Frontal cortex (tissue), 4 donors: ENCODE results near the gene TUBB2A. TPM values are rescaled to one million over a fixed set of nuclear protein-coding genes. Genes with fewer than 3 reads are reported as not detected.
"Not testable (repeated sequence)": the region's sequence is repeated elsewhere in the genome, so short reads cannot be mapped to it uniquely, and the experiment has no call there.

ENCODE experiments used
- DNase-seq, 2 donors: peaks; one replicate each; pipeline ENCODE4 v3.0.0; 2012; ENCODE audit warnings: low spot score in 2 of 2
- FAIRE-seq: peaks from 2 replicates; lab custom pipeline; 2012; peaks lifted over from hg19 to GRCh38; lab: Jason Lieb, UNC
- total RNA-seq: library from RNA; depleted of rRNA; stranded (reverse); fragments of >200 nt; gene quantifications from one replicate; pipeline ENCODE4 v1.2.3, GENCODE V29; 2014
- donor health status: control.
- donor health status: control.
- donor health status: control.

Gene TUBB2A
- total RNA-seq, result 1,551 TPM

DNA sequence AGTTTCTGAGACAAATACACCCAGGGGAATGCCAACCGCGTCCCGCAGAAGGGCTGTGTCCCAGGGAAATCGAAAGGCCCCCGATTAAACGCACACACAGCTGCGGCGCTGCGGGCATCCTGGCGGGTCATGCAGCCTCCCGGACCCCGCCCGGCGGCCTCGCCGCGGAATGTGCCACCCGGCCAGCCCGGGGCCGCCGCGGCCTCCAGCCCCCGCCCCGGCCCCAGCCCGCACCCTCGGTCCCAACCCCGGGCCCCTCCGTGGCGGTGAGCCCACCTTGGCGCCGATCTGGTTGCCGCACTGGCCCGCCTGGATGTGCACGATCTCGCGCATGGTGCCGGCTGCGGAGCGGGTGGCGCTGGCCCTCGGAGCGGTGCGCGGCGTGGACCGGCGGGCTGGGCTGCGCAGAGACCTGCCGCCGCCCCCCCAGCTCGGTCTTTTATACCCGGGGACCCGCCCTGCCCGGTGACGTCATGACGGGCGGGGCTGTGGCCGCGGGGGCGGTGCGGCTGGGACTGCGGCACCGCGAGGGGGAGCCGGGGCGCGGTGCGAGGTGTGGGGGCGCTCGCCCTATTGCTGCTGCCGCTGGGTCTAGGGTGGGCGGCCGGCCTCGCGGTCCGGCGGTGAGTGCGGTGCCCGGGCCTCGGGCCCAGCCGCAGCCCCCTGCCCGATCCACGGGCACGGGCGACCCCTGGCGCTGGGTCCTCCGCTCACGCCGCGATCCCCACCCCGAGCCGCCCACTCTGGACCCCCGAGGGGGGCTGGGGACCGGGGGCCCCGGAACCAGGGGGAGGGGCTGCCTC lies at the start of gene TUBB2A:
TUBB2A (minus strand) TSS at position 414 of the 803 bp plus-strand sequence; CDS start at position 333, 81 bp downstream.
- DNase-seq, result peak; percentile 97 to 99
- no peak for FAIRE-seq

DNA sequence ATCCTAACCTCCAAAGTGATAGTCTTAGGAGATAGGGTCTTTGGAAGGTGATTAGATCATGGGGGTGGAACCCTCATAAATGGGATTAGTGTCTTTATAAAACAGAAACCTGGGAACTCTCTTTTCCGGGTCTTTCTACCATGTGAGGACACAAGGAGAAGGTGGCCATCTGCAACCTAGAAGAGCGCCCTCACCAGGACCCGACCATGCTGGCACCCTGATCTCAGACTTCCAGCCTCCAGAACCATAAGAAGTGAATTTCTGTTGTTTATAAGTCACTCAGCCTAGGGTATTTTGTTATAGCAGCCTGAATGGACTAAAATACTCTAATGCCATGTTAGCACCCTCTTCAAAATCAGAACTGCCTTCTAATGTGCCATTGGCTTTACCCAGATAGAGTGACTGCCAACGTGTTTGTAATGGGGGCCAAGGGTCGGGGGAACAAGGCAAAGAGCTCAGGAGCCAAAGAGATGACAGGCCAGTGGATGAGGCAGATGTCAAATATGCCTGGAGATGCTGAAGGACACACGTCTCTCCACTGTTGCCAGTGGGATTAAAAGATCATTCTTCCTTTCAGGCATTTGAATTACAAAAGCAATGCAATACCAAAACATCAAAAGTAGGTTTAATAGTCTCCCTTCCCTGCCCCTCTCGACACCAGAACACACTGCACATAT lies 49.1 kb upstream of the TUBB2A start:
- DNase-seq, result no peak
- FAIRE-seq, result no peak

DNA sequence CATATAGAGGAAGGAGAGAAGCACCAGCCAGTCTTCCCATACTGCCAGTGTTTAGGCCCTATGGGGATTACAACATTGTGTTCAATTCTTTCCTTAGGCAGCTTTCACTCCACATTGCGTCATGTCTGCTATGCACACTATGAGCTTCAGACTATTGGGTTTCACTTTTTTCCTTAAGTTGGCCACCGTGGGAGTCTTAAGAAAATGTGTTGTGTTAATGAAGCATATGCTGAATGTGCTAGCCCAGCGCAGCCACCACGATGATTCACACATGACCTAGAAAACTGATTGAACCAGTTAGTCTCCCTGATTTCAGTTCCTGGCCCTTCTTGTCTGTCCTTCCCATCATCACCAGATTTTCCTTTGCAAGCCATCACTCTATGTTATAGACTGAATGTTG lies 48.6 kb upstream of the TUBB2A start:
- FAIRE-seq (no peak), DNase-seq (no peak)

DNA sequence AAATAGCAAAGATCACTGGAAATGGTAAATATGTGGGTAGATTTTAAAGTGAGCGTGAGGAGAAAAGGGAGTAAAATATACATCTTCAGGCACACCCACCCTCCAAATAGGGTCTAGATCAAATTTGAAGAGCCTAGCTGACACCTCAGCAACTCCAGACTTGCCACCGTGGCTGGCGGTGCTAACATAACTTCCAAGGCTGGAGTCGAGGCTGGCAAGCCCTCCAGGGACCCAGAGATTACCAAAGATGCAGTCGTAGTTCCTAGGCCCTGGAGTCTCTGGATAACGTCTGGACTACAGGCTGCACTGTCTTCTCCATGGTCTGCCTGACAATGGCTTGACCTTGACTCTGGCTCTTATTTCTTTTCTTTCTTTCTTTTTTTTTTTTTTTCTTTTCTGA lies 47.6 kb upstream of the TUBB2A start:
- FAIRE-seq (no peak), DNase-seq (no peak)

DNA sequence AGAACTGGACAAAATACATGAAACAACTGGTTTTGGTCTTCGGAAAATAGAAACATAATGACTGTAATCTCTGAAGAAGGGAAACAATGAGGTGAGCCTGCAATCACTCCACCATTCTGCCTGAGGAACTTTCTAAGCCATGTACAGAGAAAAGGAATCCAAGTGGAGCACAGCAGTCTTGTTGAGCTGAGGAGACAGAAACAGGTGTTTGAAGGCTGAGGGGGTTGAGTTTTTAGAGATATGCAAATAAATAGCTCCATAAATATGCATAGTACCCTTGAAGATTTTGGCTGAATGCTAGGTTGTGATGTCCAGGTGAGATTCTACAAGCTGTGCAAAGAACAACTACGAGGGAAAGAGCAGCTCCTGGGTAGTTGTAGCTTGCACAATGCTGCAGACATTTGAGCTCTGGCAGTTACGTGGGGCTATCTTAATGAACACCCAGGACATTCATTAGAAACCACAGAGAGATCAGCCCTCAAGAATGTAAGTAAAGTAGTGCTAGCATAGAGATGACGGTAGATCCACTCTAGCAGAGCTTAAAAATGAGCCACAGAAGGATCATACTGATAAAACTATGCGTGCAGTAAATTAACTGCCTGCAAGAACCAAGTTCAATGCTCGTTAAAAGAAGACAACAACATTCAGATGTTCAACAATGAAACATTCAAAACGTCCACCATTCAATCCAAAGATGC lies 45.8 kb upstream of the TUBB2A start:
- DNase-seq (no peak), FAIRE-seq (no peak)

DNA sequence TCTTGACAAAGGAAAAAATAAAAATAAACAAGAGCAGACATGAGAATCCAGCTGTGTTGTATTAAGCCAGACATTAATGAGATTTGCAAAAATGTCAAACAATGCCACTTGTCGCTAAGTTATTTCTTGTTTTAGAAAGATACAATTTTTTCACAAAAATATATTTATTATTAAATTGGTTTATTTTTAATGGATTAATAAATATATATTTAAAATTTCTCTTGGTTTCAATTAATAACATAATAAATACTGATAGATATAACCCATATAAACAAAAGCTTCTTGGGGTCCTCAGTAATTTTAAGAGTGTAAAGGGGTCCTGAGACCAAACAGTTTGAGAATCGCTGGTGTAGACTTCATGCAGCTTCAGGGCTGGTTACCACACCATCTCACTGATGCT lies 44.0 kb upstream of the TUBB2A start:
- FAIRE-seq (no peak), DNase-seq (no peak)

DNA sequence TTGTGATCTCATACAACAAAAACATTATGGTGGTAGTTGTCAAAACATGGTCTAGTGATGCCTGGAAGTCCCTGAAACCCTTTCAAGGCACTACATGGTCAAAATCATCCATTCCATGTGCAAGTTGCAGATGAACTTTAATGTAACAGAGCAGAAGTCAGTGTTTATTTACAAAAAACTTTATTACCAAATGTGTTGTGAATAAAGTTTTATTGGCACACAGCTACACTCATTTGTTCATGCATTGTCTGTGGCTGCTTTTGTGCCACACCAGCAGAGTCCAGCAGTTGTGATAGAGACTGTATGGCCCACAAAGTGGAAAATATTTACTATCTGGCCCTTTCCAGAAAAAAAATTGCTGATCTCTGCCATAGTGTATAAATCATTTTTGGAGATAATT lies 43.3 kb upstream of the TUBB2A start:
- DNase-seq (no peak), FAIRE-seq (no peak)

DNA sequence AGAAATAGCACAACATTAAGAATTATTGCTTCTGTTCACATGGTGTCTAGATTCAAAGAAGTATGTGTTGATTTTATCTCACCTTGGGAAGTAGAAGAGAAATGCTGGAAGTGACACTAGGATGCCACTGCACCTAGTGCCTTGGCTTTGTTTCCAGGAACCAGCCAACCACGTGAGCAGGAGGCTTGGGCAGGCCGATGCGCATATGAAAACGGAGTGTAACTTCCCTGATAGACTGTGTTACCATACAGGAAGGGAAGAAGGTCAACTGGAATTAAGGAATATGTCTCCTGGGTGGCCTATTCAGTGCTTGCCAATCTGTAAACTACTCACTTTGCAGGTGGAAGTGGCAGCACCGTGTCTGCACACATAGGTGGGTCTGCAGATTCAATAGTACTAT lies 42.0 kb upstream of the TUBB2A start:
- no peak for DNase-seq
- no peak for FAIRE-seq

DNA sequence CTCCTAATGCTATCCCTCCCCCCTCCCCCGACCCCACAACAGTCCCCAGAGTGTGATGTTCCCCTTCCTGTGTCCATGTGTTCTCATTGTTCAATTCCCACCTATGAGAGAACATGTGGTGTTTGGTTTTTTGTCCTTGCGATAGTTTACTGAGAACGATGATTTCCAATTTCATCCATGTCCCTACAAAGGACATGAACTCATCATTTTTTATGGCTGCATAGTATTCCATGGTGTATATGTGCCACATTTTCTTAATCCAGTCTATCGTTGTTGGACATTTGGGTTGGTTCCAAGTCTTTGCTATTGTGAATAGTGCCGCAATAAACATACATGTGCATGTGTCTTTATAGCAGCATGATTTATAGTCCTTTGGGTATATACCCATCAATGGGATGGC lies 40.4 kb upstream of the TUBB2A start:
- FAIRE-seq, DNase-seq: not testable (repeated sequence)

DNA sequence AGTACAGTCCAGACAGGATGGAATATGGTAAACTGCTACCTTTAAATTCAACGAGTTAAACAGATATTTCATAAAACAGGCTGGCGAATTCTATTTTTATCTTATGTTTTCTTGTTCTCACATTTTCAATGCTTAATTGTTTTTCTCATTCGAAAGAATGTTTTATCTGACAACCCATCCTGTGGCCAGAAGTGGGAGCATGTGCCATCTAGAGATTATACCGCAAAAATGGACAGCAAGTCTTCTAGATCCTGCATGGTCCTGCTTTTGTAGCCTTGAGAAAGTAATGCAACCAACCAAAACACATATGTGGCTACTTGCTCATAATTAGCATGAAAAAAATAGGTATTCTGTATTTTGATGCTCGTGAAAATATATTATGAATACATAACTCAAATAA lies 39.4 kb upstream of the TUBB2A start:
- no peak for FAIRE-seq
- no peak for DNase-seq

DNA sequence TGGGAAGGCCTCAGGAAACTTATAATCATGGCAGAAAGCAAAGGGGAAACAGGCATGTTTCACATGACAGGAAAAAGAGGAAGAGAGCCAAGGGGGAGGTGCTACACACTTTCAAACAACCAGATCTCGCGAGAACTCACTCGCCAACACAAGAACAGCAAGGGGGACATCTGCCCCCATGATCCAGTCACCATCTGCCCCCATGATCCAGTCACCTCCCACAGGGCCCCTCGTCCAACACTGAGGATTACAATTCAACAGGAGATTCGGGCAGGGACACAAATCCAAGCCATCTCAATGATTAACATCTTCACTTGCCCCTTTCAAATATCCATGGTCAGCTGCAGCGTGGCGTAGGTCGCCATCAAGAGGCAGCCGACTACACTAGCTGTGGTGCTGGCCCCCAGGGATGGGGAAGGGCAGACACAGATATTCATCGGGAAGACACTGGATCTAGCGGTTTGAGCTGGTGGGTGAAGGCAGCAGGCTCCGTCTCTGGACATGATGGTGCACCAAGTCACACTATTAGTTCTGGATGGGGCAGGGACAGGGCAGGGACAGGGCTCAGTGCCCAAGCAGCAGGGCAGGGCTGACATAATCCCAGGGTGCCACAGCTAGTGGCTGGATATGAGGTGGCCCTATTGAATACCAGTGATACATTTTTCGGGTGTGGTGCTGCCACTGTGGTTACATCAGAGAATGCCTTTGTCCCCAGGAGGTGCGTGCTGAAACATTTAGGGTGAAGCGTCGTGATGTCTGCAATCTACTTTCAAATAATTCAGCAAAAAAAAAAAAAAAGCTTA lies 38.6 kb upstream of the TUBB2A start:
- FAIRE-seq, result no peak
- no peak for DNase-seq

DNA sequence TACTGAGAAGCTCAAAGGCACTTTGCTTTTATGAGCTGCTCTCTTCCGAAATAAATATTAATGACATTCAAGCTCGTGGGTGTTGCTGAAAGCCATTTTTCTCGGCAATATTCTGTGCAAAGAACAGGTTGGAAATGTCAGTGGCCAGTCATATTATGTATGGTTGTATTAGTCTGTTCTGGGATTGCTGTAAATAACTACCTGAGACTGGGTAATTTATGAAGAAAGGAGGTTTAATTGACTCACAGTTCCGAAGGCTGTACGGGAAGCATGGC lies 38.0 kb upstream of the TUBB2A start:
- DNase-seq (no peak), FAIRE-seq (no peak)

DNA sequence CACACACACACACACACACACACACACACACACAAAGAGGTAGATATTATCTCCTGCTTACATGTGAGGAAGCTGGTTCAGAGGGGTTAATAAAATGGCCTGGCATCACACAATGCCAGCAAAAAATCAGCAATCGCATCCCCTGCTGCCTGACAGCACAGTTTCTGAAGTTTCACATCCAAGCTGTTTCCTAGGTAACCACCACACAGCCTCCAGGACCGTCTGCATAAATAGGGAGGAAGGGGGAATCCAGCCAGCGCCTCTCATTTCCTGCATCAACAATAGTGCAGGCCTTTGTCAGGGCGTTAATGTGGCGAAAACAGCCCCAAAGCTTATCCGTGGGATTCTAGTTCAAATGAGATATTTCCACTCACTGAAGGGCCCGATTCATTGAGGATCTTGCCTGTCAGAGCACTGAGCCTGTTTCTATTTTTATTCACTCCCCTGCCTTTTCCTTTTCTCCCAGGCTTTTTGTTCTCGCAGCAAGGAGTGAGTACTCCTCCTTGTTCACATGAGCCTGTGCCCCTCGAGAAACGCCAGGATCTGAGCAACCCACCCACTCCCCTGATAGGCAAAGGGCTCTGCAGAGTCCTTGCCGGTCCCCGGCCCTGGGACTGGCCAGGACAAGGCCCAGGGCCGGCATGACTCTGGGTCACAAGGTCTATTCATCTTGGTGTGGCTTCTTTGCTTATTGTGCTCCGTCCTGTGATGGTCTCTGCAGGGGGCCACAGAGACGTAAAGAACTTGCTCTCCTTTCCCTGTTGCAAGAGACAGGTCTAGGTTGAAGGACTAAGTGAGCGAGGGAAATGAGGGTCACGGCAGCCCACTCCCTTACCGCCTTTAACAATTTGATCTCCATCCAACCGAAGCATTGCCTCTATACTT lies 37.4 kb upstream of the TUBB2A start:
- FAIRE-seq, result no peak
- DNase-seq, result peak; percentile 41 to 53

DNA sequence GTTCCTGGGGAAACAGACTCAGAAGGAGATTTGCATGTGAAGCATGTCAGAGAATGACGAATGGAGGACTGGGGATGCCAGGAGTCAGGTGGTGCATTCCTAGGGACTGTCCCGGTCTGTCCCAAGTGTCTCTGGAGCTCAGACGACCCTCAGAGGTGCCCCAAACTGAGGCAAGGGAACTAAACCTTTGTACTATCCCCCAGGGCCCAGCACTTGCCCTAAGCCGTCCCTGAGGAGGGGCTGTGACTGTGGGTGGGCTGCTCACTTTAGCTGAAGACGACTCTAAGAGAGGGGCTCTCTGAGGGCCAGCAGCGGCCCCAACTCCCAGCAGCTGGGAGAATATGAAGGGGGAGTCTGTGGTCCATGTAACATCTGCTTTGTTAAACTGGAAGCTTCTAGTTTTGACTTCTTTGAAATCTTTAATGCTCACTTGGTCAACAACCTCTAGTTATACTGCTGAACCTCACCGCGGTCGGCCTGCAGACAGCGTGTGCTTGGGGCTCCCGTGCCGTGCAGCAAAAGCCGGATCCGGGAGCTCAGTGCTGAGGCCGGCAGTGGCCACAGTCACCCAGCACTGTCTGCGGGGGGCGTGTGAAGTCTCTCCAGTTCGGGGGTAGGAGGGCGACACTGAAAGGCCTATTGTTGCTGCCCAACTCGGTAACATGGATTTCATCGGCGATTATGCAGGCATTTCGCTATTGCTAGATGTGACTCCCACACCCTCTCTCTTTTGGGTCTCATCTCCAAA lies 35.9 kb upstream of the TUBB2A start:
- FAIRE-seq (no peak), DNase-seq (peak in 1 of 2 donors; percentile 28)

DNA sequence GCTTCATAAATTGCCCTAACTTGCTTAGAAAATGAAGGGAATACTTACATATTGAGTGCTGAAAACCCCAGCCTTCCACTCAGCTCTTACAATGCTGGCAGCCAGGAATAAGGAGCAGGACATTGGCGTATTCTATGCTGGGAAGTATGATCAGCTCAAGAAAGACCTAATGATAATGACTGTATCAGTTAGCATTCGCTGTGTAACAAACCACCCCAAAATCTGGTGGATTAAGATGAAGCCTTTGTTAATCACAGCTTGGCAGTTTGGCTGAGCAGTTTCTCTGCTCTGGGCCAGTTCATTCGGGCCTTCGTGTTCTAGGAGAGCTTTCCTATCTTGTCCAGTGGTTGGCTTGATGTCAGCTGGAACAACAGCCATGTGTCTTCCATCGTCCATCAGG lies 33.4 kb upstream of the TUBB2A start:
- FAIRE-seq (no peak), DNase-seq (no peak)

DNA sequence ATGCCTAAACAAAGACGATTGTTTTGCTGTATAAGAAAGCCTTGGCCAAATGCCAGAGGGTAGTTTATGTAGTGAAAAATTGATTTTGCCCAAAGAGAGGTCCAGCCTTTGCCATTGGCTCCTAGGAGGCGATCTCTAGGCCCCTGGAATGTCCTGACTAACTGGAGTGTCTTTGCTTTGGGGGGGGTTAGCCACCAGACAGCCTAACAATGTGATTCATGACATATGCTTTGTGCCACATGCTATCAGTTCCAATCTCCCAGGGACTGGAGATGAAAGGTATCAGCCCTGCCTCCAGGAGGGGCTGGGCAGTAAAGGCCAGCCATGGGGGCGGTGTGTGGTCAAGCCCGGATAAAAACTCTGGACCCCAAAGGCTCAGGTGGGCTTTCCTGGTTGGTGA lies 32.7 kb upstream of the TUBB2A start:
- DNase-seq (no peak), FAIRE-seq (no peak)

DNA sequence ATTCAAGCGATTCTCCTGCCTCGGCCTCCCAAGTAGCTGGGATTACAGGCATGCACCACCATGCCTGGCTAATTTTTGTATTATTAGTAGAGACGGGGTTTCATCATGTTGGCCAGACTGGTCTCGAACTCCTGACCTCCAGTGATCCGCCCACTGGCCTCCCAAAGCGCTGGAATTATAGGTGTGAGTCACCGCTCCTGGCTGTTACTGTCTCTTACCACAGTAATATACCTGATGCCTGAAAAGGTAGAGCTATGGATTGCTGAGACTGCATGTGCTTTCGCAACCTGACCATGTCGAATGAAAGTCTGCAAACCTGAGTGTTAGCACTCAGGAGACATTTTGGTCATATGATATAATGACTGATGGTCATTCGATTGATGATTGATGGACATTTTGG lies 31.8 kb upstream of the TUBB2A start:
- FAIRE-seq, DNase-seq: not testable (repeated sequence)

DNA sequence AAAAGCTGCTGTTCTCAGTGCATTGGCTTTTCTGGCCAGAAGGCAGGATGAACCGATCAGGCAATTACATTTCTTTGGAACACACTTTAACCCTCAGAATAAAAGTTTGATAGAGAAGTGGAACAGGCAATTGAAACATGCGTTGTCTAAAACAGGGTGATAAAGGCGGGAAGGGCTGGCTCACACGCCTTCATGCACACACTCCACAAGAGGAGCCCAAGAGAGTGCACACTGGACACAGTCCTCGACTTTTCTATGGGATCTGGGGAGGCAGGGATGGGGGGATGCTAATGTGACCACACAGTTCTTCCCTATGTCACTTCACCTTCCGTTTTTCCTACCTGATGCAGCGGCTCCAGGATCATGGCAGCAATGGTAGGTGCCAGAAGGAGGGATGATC lies 30.9 kb upstream of the TUBB2A start:
- DNase-seq, result no peak
- FAIRE-seq, result no peak

DNA sequence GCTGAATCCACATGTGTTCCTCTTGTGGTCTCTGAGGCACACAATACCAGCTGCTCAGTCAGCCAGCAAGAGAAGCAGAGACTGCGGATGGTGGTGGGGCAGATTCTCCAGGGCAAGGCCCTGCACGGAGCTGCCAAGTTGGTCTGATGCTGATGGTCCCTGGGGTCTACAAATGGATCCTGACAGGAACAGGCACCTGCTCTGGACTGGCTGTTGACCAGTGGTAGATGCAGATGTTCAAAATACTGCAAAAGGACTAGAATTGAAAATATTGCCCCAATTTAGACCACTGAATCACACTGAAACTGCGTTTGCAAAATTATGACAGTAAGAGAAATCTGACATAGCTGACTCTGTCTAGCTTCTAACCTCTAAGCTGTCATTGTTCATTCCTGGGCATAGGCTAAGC lies 29.6 kb upstream of the TUBB2A start:
- no peak for FAIRE-seq
- DNase-seq, result no peak
